ENCODE results near the gene PLAAT3. TPM values are rescaled to one million over a fixed set of nuclear protein-coding genes. Genes with fewer than 3 reads are reported as not detected.

Gene PLAAT3
- polyA plus RNA-seq, 3 donors from 2014 or later: 63.6 to 85.2 (median 84.6) TPM

GRCh38 chr11:63573881-63574855, 40.1 kb downstream of the PLAAT3 start:
- DNase-seq: peak; percentile 60 to 68 (median 63)
- H3K27ac Mint-ChIP-seq: peak overlapping the region; percentile 94 to 97 (median 95)

GRCh38 chr11:63572026-63572688, 42.1 kb downstream of the PLAAT3 start:
- H3K27me3 Mint-ChIP-seq (ENCODE audit: low read depth in 3 of 3): peaks cover 1 to 4% (median 2%) of the 10 kb centered on the region in 3 donors
- peaks cover 54 to 66% of the 10 kb centered on the region in 2 donors for H3K4me1 Mint-ChIP-seq
- no peaks in the 10 kb centered on the region for H3K9me3 Mint-ChIP-seq
- peaks cover 0 to 9% (median 0%) of the 10 kb centered on the region in 3 donors for H3K36me3 Mint-ChIP-seq
- H3K4me3 Mint-ChIP-seq: peak overlapping the region in 3 of 5 donors; percentile 34 to 58 (median 48)
- no peak for DNase-seq
- H3K27ac Mint-ChIP-seq: peak overlapping the region in 5 of 6 donors; percentile 21 to 59 (median 46)

More at GRCh38 chr11:63573881-63574855, 40.1 kb downstream of the PLAAT3 start:
- Mint-ChIP-seq H3K27me3 (ENCODE audit: low read depth in 3 of 3) (peaks cover 0 to 3% (median 0%) of the 10 kb centered on the region in 3 donors), H3K4me1 (peaks cover 48 to 59% of the 10 kb centered on the region in 2 donors), H3K36me3 (peaks cover 4 to 18% (median 7%) of the 10 kb centered on the region in 3 donors), H3K9me3 (peaks cover 0 to 6% (median 2%) of the 10 kb centered on the region in 6 donors), H3K4me3 (peak overlapping the region; percentile 80 to 92 (median 87))

- Mint-ChIP-seq H3K27me3 (ENCODE audit: low read depth in 3 of 3) (peaks cover 0 to 7% (median 6%) of the 10 kb centered on the region in 3 donors), H3K4me3 (no peak overlapping the region), H3K27ac (peak overlapping the region in 5 of 6 donors; percentile 26 to 93 (median 34)), H3K36me3 (peaks cover 0 to 8% (median 0%) of the 10 kb centered on the region in 3 donors), H3K9me3 (no peaks in the 10 kb centered on the region), H3K4me1 (peaks cover 50 to 56% of the 10 kb centered on the region in 2 donors)
- no peak for DNase-seq
These were observed 44.7 kb downstream of the PLAAT3 start for GRCh38 chr11:63569570-63569969.

GRCh38 chr11:63567044-63567840, 47.0 kb downstream of the PLAAT3 start:
- Mint-ChIP-seq H3K4me1 (peaks cover 47 to 60% of the 10 kb centered on the region in 2 donors), H3K27me3 (ENCODE audit: low read depth in 3 of 3) (peaks cover 0 to 8% (median 6%) of the 10 kb centered on the region in 3 donors), H3K27ac (peak overlapping the region; percentile 90 to 97 (median 94)), H3K36me3 (no peaks in the 10 kb centered on the region), H3K4me3 (peak overlapping the region; percentile 14 to 75 (median 54)), H3K9me3 (no peaks in the 10 kb centered on the region)
- peak; percentile 85 to 90 (median 86) for DNase-seq

- DNase-seq: no peak
- H3K27ac Mint-ChIP-seq: peak overlapping the region; percentile 73 to 94 (median 83)
- H3K4me1 Mint-ChIP-seq: peaks cover 65 to 76% of the 10 kb centered on the region in 2 donors
- H3K4me3 Mint-ChIP-seq: peak overlapping the region in 4 of 5 donors; percentile 6 to 32 (median 24)
- H3K27me3 Mint-ChIP-seq (ENCODE audit: low read depth in 3 of 3): peaks cover 3 to 10% (median 9%) of the 10 kb centered on the region in 3 donors
- no peaks in the 10 kb centered on the region for H3K36me3 Mint-ChIP-seq
- no peaks in the 10 kb centered on the region for H3K9me3 Mint-ChIP-seq
These were observed 49.4 kb downstream of the PLAAT3 start for GRCh38 chr11:63564784-63565350.

- Mint-ChIP-seq H3K27me3 (ENCODE audit: low read depth in 3 of 3) (peaks cover 3 to 10% (median 9%) of the 10 kb centered on the region in 3 donors), H3K4me1 (peaks cover 64 to 72% of the 10 kb centered on the region in 2 donors), H3K9me3 (no peaks in the 10 kb centered on the region), H3K27ac (peak overlapping the region; percentile 73 to 94 (median 83)), H3K4me3 (peak overlapping the region; percentile 6 to 50 (median 32)), H3K36me3 (no peaks in the 10 kb centered on the region)
- peak; percentile 46 to 52 (median 49) for DNase-seq
These were observed 50.0 kb downstream of the PLAAT3 start for GRCh38 chr11:63564056-63564774.

GRCh38 chr11:63563201-63564055, 50.8 kb downstream of the PLAAT3 start, which contains the start of gene PLAAT2:
Gene PLAAT2, minus strand, starts transcription at chr11:63563379. Its CDS starts 55 bp downstream, at chr11:63563324.
- DNase-seq: no peak
- no peaks in the 10 kb centered on the region for H3K36me3 Mint-ChIP-seq
- no peaks in the 10 kb centered on the region for H3K9me3 Mint-ChIP-seq
- H3K4me3 Mint-ChIP-seq: peak within 1 kb of the TSS; percentile 3 to 50 (median 22)
- H3K27me3 Mint-ChIP-seq (ENCODE audit: low read depth in 3 of 3): peaks cover 5 to 10% (median 9%) of the 10 kb centered on the region in 3 donors
- H3K27ac Mint-ChIP-seq: peak within 1 kb of the TSS in 5 of 6 donors; percentile 51 to 94 (median 75)
- H3K4me1 Mint-ChIP-seq: peaks cover 61 to 72% of the 10 kb centered on the region in 2 donors

GRCh38 chr11:63560506-63561180, 53.6 kb downstream of the PLAAT3 start:
- Mint-ChIP-seq H3K27me3 (ENCODE audit: low read depth in 3 of 3) (peaks cover 3 to 5% (median 3%) of the 10 kb centered on the region in 3 donors), H3K36me3 (no peaks in the 10 kb centered on the region), H3K9me3 (no peaks in the 10 kb centered on the region), H3K4me3 (peak overlapping the region; percentile 6 to 82 (median 60)), H3K27ac (peak overlapping the region; percentile 52 to 91 (median 78)), H3K4me1 (peaks cover 50 to 67% of the 10 kb centered on the region in 2 donors)
- peak in 1 of 3 donors; percentile 45 for DNase-seq

GRCh38 chr11:63558459-63559157, 55.6 kb downstream of the PLAAT3 start:
- Mint-ChIP-seq H3K4me1 (peaks cover 50 to 67% of the 10 kb centered on the region in 2 donors), H3K4me3 (no peak overlapping the region), H3K36me3 (no peaks in the 10 kb centered on the region), H3K9me3 (no peaks in the 10 kb centered on the region), H3K27ac (peak overlapping the region in 1 of 6 donors; percentile 35), H3K27me3 (ENCODE audit: low read depth in 3 of 3) (peaks cover 3 to 6% (median 5%) of the 10 kb centered on the region in 3 donors)
- DNase-seq: no peak

GRCh38 chr11:63557570-63557969, 56.7 kb downstream of the PLAAT3 start:
- Mint-ChIP-seq H3K27ac (peak overlapping the region in 1 of 6 donors; percentile 83), H3K4me1 (peaks cover 55 to 71% of the 10 kb centered on the region in 2 donors), H3K4me3 (no peak overlapping the region), H3K36me3 (no peaks in the 10 kb centered on the region), H3K9me3 (no peaks in the 10 kb centered on the region), H3K27me3 (ENCODE audit: low read depth in 3 of 3) (peaks cover 3 to 6% (median 5%) of the 10 kb centered on the region in 3 donors)
- no peak for DNase-seq

Data from immature natural killer cell (primary cell).